Measurements from ENCODE around the gene KRTAP5-2.

GRCh38 chr11:1632053-1632714 lies 34.1 kb upstream of the KRTAP5-2 start:
- TF ChIP-seq POLR2A (IDR thresholded peaks at IDR 0.05) (no peak), CTCF (IDR thresholded peaks at IDR 0.05) (no peak)
